Breast epithelium (tissue), 4 donors: Measurements from ENCODE around the gene WFIKKN2. TPM values are rescaled to one million over a fixed set of nuclear protein-coding genes. Genes with fewer than 3 reads are reported as not detected.
A peak's percentile ranks its signal among the peaks of the same experiment; 100 is the strongest.

Experiments used
- DNase-seq, 2 donors: peaks; one replicate each; pipeline ENCODE4 v3.0.0-alpha.2; 2019; ENCODE audit warnings: low spot score in 2 of 2
- H3K27ac ChIP-seq, 2 donors: fragments of 200-600 bp; sonication (generic) in 1 of 2; one replicate each; pipeline ENCODE4 v1.5.1; 2016 to 2019; ENCODE audit warnings: mild to moderate bottlenecking in 1 of 2
- H3K27me3 ChIP-seq, 2 donors: fragments of 200-600 bp; sonication (generic) in 1 of 2; one replicate each; pipeline versions ENCODE4 v1.5.1 to v1.6.0; 2017 to 2019; ENCODE audit warnings: control low read depth in 1 of 2, mild to moderate bottlenecking in 1 of 2
- H3K36me3 ChIP-seq: fragments of 200-600 bp; one replicate; pipeline ENCODE4 v1.5.1; 2019
- H3K4me1 ChIP-seq, 2 donors: fragments of 200-600 bp; sonication (generic); one replicate each; pipeline ENCODE4 v1.5.1; 2016 to 2019; ENCODE audit warnings: control low read depth in 1 of 2
- H3K4me3 ChIP-seq, 3 donors: fragments of 200-600 bp; sonication (generic); 1 replicate in 2 of 3; 2 replicates in 1 of 3; pipeline ENCODE4 v1.5.1; 2016 to 2019; ENCODE audit warnings: mild to moderate bottlenecking in 3 of 3, moderate library complexity in 2 of 3
- H3K9me3 ChIP-seq, 2 donors: fragments of 200-600 bp; sonication (generic) in 1 of 2; one replicate each; pipeline ENCODE4 v1.5.1; 2016 to 2019; ENCODE audit warnings: control low read depth in 1 of 2
- CTCF ChIP-seq, 3 donors: fragments of 450-650 bp; IDR thresholded peaks; one replicate each; pipeline ENCODE4 v1.5.1; 2016 to 2017; ENCODE audit warnings: antibody characterized with exemption in 3 of 3, mild to moderate bottlenecking in 3 of 3, moderate library complexity in 3 of 3
- POLR2A ChIP-seq: fragments of 450-650 bp; IDR thresholded peaks from one replicate; pipeline ENCODE4 v1.6.1; 2016; ENCODE audit warnings: antibody characterized with exemption, mild to moderate bottlenecking, moderate library complexity
- POLR2AphosphoS5 ChIP-seq, 3 donors: sonication (generic); formaldehyde crosslinking; IDR thresholded peaks; one replicate each; pipeline ENCODE4 v1.6.1; 2017; ENCODE audit warnings: antibody characterized with exemption in 3 of 3
- intact Hi-C: fragments of 100-400 bp; cut with DNase I; formaldehyde crosslinking; loops from one replicate; pipeline ENCODE4 v1.15.1; 2023; ENCODE audit warnings: low total_unique reads
- total RNA-seq, 3 donors: library from RNA; depleted of rRNA; stranded (reverse); fragments of >200 nt; gene quantifications; one replicate each; pipeline ENCODE4 v1.1.0, GENCODE V29; 2016

WFIKKN2 gene, protein sequence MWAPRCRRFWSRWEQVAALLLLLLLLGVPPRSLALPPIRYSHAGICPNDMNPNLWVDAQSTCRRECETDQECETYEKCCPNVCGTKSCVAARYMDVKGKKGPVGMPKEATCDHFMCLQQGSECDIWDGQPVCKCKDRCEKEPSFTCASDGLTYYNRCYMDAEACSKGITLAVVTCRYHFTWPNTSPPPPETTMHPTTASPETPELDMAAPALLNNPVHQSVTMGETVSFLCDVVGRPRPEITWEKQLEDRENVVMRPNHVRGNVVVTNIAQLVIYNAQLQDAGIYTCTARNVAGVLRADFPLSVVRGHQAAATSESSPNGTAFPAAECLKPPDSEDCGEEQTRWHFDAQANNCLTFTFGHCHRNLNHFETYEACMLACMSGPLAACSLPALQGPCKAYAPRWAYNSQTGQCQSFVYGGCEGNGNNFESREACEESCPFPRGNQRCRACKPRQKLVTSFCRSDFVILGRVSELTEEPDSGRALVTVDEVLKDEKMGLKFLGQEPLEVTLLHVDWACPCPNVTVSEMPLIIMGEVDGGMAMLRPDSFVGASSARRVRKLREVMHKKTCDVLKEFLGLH
- not detected for total RNA-seq

DNA sequence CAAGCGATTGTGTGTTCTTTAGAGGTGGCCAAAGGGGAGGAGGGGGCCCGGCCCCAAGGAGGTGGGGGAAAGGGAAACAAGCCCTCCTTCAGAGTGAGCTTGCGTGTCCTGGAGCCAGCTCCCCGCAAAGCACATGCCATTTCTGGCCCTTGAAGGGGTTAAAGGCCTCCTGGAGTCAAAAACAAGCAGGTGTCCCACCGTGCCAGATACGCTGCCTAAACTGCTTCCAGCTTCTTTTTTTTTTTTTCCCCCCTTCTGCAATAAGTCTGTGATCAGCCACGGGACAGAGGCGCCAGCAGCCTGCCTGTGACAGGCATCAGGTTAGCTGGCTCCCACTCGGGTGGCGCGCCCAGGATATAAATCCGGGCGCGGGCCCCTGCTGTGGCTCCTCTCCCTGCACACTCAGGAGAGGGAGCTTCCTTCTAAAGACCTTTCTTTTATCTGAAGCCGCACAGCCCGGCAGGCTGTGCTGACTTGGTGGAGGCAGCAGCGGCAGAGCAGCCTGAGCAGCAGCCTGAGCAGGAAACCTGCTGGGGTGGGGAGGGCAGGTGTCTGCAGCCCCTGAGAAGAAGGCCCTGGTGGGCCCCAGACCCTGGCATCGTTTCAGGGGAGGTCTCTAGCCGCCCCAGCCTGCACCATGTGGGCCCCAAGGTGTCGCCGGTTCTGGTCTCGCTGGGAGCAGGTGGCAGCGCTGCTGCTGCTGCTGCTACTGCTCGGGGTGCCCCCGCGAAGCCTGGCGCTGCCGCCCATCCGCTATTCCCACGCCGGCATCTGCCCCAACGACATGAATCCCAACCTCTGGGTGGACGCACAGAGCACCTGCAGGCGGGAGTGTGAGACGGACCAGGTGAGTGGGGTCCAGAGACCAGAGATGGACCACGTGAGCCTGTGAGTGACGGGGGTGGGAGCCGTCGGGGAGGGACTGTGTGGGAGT is at the start of gene WFIKKN2:
WFIKKN2 (plus strand) TSS at position 286 of the 934 bp plus-strand sequence; CDS start at position 638, 352 bp downstream.
- H3K36me3 ChIP-seq, result no peaks in the 10 kb centered on the region
- H3K4me1 ChIP-seq, result peaks cover 0 to 7% of the 10 kb centered on the region in 2 donors
- intact Hi-C loops, result no loop called here
- no peaks in the 10 kb centered on the region for H3K27me3 ChIP-seq
- H3K27ac ChIP-seq, result no peak within 1 kb of the TSS
- H3K9me3 ChIP-seq, result no peaks in the 10 kb centered on the region
- no peak for DNase-seq
- peak within 1 kb of the TSS; percentile 9 to 49 (median 25) for H3K4me3 ChIP-seq
- TF ChIP-seq CTCF (IDR thresholded peaks at IDR 0.05) (no peak), POLR2AphosphoS5 (IDR thresholded peaks at IDR 0.05) (no peak), POLR2A (no peak)

GRCh38 chr17:50785946-50786570 is 49.3 kb upstream of the WFIKKN2 start:
- Histone ChIP-seq H3K4me3 (no peak overlapping the region), H3K4me1 (no peaks in the 10 kb centered on the region), H3K36me3 (no peaks in the 10 kb centered on the region), H3K9me3 (no peaks in the 10 kb centered on the region), H3K27ac (peak overlapping the region; percentile 76 to 77), H3K27me3 (no peaks in the 10 kb centered on the region)
- DNase-seq, result peak in 1 of 2 donors; percentile 61
- no peak for TF ChIP-seq POLR2A
- TF ChIP-seq CTCF (IDR thresholded peaks at IDR 0.05), result no peak
- no peak for TF ChIP-seq POLR2AphosphoS5 (IDR thresholded peaks at IDR 0.05)
- intact Hi-C loops, result loop anchor here (5.0 kb wide), 1 partner anchor 56 kb away; no protein-coding TSS in a partner anchor

DNA sequence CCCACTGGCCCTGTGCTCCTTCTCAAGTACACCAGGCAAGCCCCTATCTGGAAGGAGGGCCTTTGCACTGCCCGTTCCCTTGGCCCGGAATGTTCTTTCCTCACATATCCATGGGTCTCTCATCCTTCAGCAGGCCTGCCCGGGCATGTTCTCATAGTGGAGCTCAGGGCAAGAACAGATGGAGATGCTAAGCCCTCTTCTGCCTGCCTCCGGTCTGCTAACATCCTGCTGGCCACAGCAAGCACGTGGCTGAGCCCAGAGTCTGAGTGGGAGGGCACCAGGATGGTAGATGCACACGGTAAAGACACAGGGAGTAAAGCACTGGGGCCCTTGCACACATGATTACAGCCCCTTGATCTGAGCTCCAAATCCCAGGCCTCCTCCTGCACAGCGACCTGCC is 48.3 kb upstream of the WFIKKN2 start:
- TF ChIP-seq POLR2A, result no peak
- no peak for TF ChIP-seq CTCF (IDR thresholded peaks at IDR 0.05)
- TF ChIP-seq POLR2AphosphoS5 (IDR thresholded peaks at IDR 0.05), result no peak
- Histone ChIP-seq H3K9me3 (no peaks in the 10 kb centered on the region), H3K27ac (peak overlapping the region in 1 of 2 donors; percentile 76), H3K4me1 (no peaks in the 10 kb centered on the region), H3K27me3 (no peaks in the 10 kb centered on the region), H3K4me3 (no peak overlapping the region), H3K36me3 (no peaks in the 10 kb centered on the region)
- peak in 1 of 2 donors; percentile 81 for DNase-seq
- intact Hi-C loops, result loop anchor here (5.0 kb wide), 1 partner anchor 55 kb away; no protein-coding TSS in a partner anchor

- no peak overlapping the region for H3K27ac ChIP-seq
- H3K27me3 ChIP-seq, result no peaks in the 10 kb centered on the region
- intact Hi-C loops, result no loop called here
- no peak for DNase-seq
- H3K4me1 ChIP-seq, result no peaks in the 10 kb centered on the region
- no peaks in the 10 kb centered on the region for H3K36me3 ChIP-seq
- H3K9me3 ChIP-seq, result no peaks in the 10 kb centered on the region
- no peak for TF ChIP-seq POLR2A
- TF ChIP-seq CTCF (IDR thresholded peaks at IDR 0.05), result no peak
- no peak for TF ChIP-seq POLR2AphosphoS5 (IDR thresholded peaks at IDR 0.05)
- H3K4me3 ChIP-seq, result no peak overlapping the region
Observed at GRCh38 chr17:50790618-50791017, 44.8 kb upstream of the WFIKKN2 start.
